PC-3 (cell line): Measurements from ENCODE around the gene KLHL11. TPM values are rescaled to one million over a fixed set of nuclear protein-coding genes. Genes with fewer than 3 reads are reported as not detected.

ENCODE experiments used
- ATAC-seq: fragments of 200-7000 bp; cut with Tn5 transposase; 2 replicates; pipeline ENCODE4 v1.9.1; 2020; ENCODE audit warnings: mild to moderate bottlenecking, moderate library complexity
- BruUV-seq: library from RNA; stranded (reverse); fragments of 400-500 nt; replicated peaks from 2 replicates; lab custom pipeline; 2021; lab: Mats Ljungman, UMichigan
- CTCF ChIA-PET: fragments of 300-600 bp; sonication (Branson Sonifier 250); formaldehyde crosslinking; loops from one replicate; lab custom pipeline; 2022; ENCODE audit warnings: antibody characterized with exemption; lab: Charles Lee
- POLR2A ChIA-PET: fragments of 300-600 bp; sonication (Branson Sonifier 250); formaldehyde crosslinking; loops from one replicate; lab custom pipeline; 2022; ENCODE audit warnings: antibody characterized with exemption; ENCODE audit not compliant: unreplicated experiment; lab: Charles Lee
- DNase-seq: peaks from one replicate; pipeline ENCODE4 v3.0.0-alpha.2; 2015
- H2AFZ ChIP-seq: fragments of 300-600 bp; sonication (generic); 2 replicates; pipeline ENCODE4 v1.6.0; 2016; ENCODE audit warnings: antibody characterized with exemption, low read length
- H3F3A ChIP-seq: fragments of 300-600 bp; sonication (generic); one replicate; pipeline ENCODE4 v1.6.0; 2017; ENCODE audit warnings: antibody characterized with exemption, low read length, control low read depth, mild to moderate bottlenecking; ENCODE audit not compliant: unreplicated experiment
- H3K27ac ChIP-seq: fragments of 300-600 bp; sonication (generic); 2 replicates; pipeline ENCODE4 v1.5.1; 2016; ENCODE audit warnings: mild to moderate bottlenecking, low read length
- H3K27me3 ChIP-seq: fragments of 300-600 bp; sonication (generic); 2 replicates; pipeline ENCODE4 v1.6.1; 2016; ENCODE audit warnings: low read length, mixed read lengths
- H3K36me3 ChIP-seq: fragments of 300-600 bp; sonication (generic); 2 replicates; pipeline ENCODE4 v1.6.1; 2016; ENCODE audit warnings: low read depth, mixed run types, low read length, mixed read lengths
- H3K4me1 ChIP-seq: fragments of 300-600 bp; sonication (generic); 2 replicates; pipeline ENCODE4 v1.5.1; 2016; ENCODE audit warnings: low read length; ENCODE audit not compliant: insufficient read depth
- H3K4me2 ChIP-seq: fragments of 300-600 bp; sonication (generic); 2 replicates; pipeline ENCODE4 v1.6.0; 2016; ENCODE audit warnings: low read length
- H3K4me3 ChIP-seq: fragments of 300-600 bp; sonication (generic); 2 replicates; pipeline ENCODE4 v1.5.1; 2016; ENCODE audit warnings: mild to moderate bottlenecking, low read length, mixed read lengths
- H3K79me2 ChIP-seq: fragments of 300-600 bp; sonication (generic); 2 replicates; pipeline ENCODE4 v1.6.1; 2017; ENCODE audit warnings: low read length, mixed read lengths
- H3K9ac ChIP-seq: fragments of 300-600 bp; sonication (generic); 2 replicates; pipeline ENCODE4 v1.6.0; 2016; ENCODE audit warnings: mild to moderate bottlenecking, low read length
- H3K9me2 ChIP-seq: fragments of 300-600 bp; sonication (generic); replicated peaks from 2 replicates; pipeline ENCODE4 v1.6.1; 2016; ENCODE audit warnings: mixed run types, low read length, mixed read lengths
- H3K9me3 ChIP-seq: fragments of 300-600 bp; sonication (generic); 2 replicates; pipeline ENCODE4 v1.6.1; 2016; ENCODE audit warnings: low read length, mixed read lengths
- H4K20me1 ChIP-seq: fragments of 300-600 bp; sonication (generic); 2 replicates; pipeline ENCODE4 v1.6.1; 2016; ENCODE audit warnings: low read length, mixed read lengths
- CTCF ChIP-seq: fragments of 300-600 bp; sonication (generic); conservative IDR thresholded peaks from 2 replicates; pipeline ENCODE4 v1.5.1; 2017; ENCODE audit warnings: antibody characterized with exemption, low read depth, mild to moderate bottlenecking, low read length
- EZH2 ChIP-seq: fragments of 300-600 bp; sonication (generic); IDR thresholded peaks from one replicate; pipeline ENCODE4 v1.6.1; 2017; ENCODE audit warnings: antibody characterized with exemption, mild to moderate bottlenecking, low read length; ENCODE audit not compliant: unreplicated experiment
- EZH2phosphoT487 ChIP-seq: fragments of 300-600 bp; sonication (generic); IDR thresholded peaks from 2 replicates; pipeline ENCODE4 v1.6.1; 2018; ENCODE audit warnings: mild to moderate bottlenecking, antibody characterized with exemption, low read length, borderline replicate concordance
- intact Hi-C: fragments of 100-400 bp; cut with micrococcal nuclease; formaldehyde crosslinking; loops from 2 replicates; pipeline ENCODE4 v1.9.0; 2023
- total RNA-seq: library from RNA; depleted of rRNA; stranded (reverse); fragments of >200 nt; gene quantifications from 2 replicates; pipeline ENCODE4 v1.2.3, GENCODE V29; 2014

The KLHL11 gene
- total RNA-seq, 1 experiment from 2014 or later: 19.9 TPM

GRCh38 chr17:41825175-41825845 lies 39.9 kb downstream of the KLHL11 start:
- ChIA-PET POLR2A (no interaction called here), CTCF (no interaction called here)
- no peak for ATAC-seq

GRCh38 chr17:41824086-41824485 lies 41.1 kb downstream of the KLHL11 start:
- H3K4me3 ChIP-seq: no peak overlapping the region
- no TSS peak for BruUV-seq

More at GRCh38 chr17:41825175-41825845, 39.9 kb downstream of the KLHL11 start:
- H4K20me1 ChIP-seq: no peaks in the 10 kb centered on the region
- no peaks in the 10 kb centered on the region for H3K9me2 ChIP-seq
- intact Hi-C loops: no loop called here
- H3K9me3 ChIP-seq: no peaks in the 10 kb centered on the region
- H3K27ac ChIP-seq: no peak overlapping the region
- no peak overlapping the region for H3K4me3 ChIP-seq
- no peak overlapping the region for H3K9ac ChIP-seq
- TF ChIP-seq EZH2phosphoT487: no peak
- no peak for TF ChIP-seq CTCF
- TF ChIP-seq EZH2: no peak
- H3K4me1 ChIP-seq: no peaks in the 10 kb centered on the region
- H3K36me3 ChIP-seq: no peaks in the 10 kb centered on the region
- DNase-seq: no peak
- H2AFZ ChIP-seq: no peak overlapping the region
- BruUV-seq: no TSS peak
- H3F3A ChIP-seq: no peaks in the 10 kb centered on the region
- H3K27me3 ChIP-seq: no peaks in the 10 kb centered on the region
- H3K4me2 ChIP-seq: no peak overlapping the region
- H3K79me2 ChIP-seq: no peaks in the 10 kb centered on the region

More at GRCh38 chr17:41824086-41824485, 41.1 kb downstream of the KLHL11 start:
- H3K79me2 ChIP-seq: no peaks in the 10 kb centered on the region
- no peaks in the 10 kb centered on the region for H4K20me1 ChIP-seq
- no peaks in the 10 kb centered on the region for H3K36me3 ChIP-seq
- H3K27me3 ChIP-seq: no peaks in the 10 kb centered on the region
- POLR2A ChIA-PET: interaction anchor here (0.6 kb wide), 1 partner anchor 22 kb away, joined by 8 read pairs; no protein-coding TSS in a partner anchor
- intact Hi-C loops: no loop called here
- no peaks in the 10 kb centered on the region for H3K9me2 ChIP-seq
- DNase-seq: no peak
- H3K9me3 ChIP-seq: no peaks in the 10 kb centered on the region
- ATAC-seq: no peak
- no peak for TF ChIP-seq EZH2
- no peak for TF ChIP-seq EZH2phosphoT487
- no peak for TF ChIP-seq CTCF
- H3K4me2 ChIP-seq: no peak overlapping the region
- H3K27ac ChIP-seq: no peak overlapping the region
- no peak overlapping the region for H3K9ac ChIP-seq
- CTCF ChIA-PET: no interaction called here
- H3F3A ChIP-seq: no peaks in the 10 kb centered on the region
- H2AFZ ChIP-seq: no peak overlapping the region
- H3K4me1 ChIP-seq: no peaks in the 10 kb centered on the region
